K562 (cell line): Measurements from ENCODE around the gene RPL29. TPM values are rescaled to one million over a fixed set of nuclear protein-coding genes. Genes with fewer than 3 reads are reported as not detected.
A peak's percentile ranks its signal among the peaks of the same experiment; 100 is the strongest.

Experiments
- ARID2 ChIP-seq: fragments of 450-650 bp; IDR thresholded peaks from 2 replicates; pipeline ENCODE4 v1.6.1; 2017; ENCODE audit warnings: antibody characterized with exemption, mild to moderate bottlenecking
- CEBPG ChIP-seq, 3 experiments: fragments of 200-800 bp in 1 of 3; sonication (Bioruptor generic) in 1 of 3; sonication (generic) in 1 of 3; formaldehyde crosslinking in 1 of 3; IDR thresholded peaks in 2 of 3; conservative IDR thresholded peaks in 1 of 3; 2 replicates each; pipeline versions ENCODE4 v1.6.1 to v1.8.0; 2016 to 2022; ENCODE audit warnings: missing compliant biosample characterization in 2 of 3, missing genetic modification characterization in 2 of 3, mild to moderate bottlenecking in 1 of 3, missing genetic modification reagents in 1 of 3
- CSDE1 ChIP-seq, 2 experiments: fragments of 450-650 bp; IDR thresholded peaks; 2 replicates each; pipeline ENCODE4 v1.6.1; 2016; ENCODE audit warnings: mild to moderate bottlenecking in 1 of 2
- GABPB1 ChIP-seq: sonication (generic); formaldehyde crosslinking; IDR thresholded peaks from 2 replicates; pipeline ENCODE4 v1.8.0; 2022; ENCODE audit warnings: mild to moderate bottlenecking, missing genetic modification reagents
- HDAC2 ChIP-seq: fragments of 450-650 bp; IDR thresholded peaks from 2 replicates; pipeline ENCODE4 v1.6.1; 2016; ENCODE audit warnings: mild to moderate bottlenecking
- HOXB6 ChIP-seq: fragments of 250-450 bp; sonication (Bioruptor Pico); IDR thresholded peaks from 2 replicates; pipeline ENCODE4 v1.5.1; 2022; ENCODE audit warnings: mild to moderate bottlenecking, borderline replicate concordance
- MYNN ChIP-seq, 2 experiments: sonication (generic); formaldehyde crosslinking in 1 of 2; IDR thresholded peaks; 2 replicates each; pipeline versions ENCODE4 v1.5.0 to v1.6.1; 2016 to 2020; ENCODE audit warnings: antibody characterized with exemption in 1 of 2, missing genetic modification reagents in 1 of 2
- SNIP1 ChIP-seq: fragments of 450-650 bp; IDR thresholded peaks from 2 replicates; pipeline ENCODE4 v1.7.1; 2017; ENCODE audit warnings: low read depth, mild to moderate bottlenecking
- TCF7 ChIP-seq: sonication (generic); IDR thresholded peaks from 2 replicates; pipeline ENCODE4 v1.6.1; 2016; ENCODE audit warnings: antibody characterized with exemption, borderline replicate concordance
- TOE1 ChIP-seq, 2 experiments: fragments of 450-650 bp in 1 of 2; sonication (generic) in 1 of 2; formaldehyde crosslinking in 1 of 2; IDR thresholded peaks; 2 replicates each; pipeline versions ENCODE4 v1.7.1 to v1.8.0; 2016 to 2022; ENCODE audit warnings: borderline replicate concordance in 2 of 2, mild to moderate bottlenecking in 2 of 2, antibody characterized with exemption in 1 of 2, inconsistent platforms in 1 of 2, low read depth in 1 of 2, missing genetic modification reagents in 1 of 2, moderate library complexity in 1 of 2
- YY1 ChIP-seq, 3 experiments: IDR thresholded peaks; 2 replicates each; pipeline ENCODE4 v1.6.1; 2011; ENCODE audit warnings: low read length in 2 of 3, mild to moderate bottlenecking in 2 of 3, moderate library complexity in 2 of 3, borderline replicate concordance in 1 of 3, control low read depth in 1 of 3, low read depth in 1 of 3; ENCODE audit not compliant: insufficient read depth in 3 of 3, insufficient replicate concordance in 2 of 3, control insufficient read depth in 1 of 3, insufficient read length in 1 of 3; ENCODE audit errors: extremely low read depth in 1 of 3
- ZNF695 ChIP-seq: fragments of 450-650 bp; formaldehyde crosslinking; IDR thresholded peaks from 2 replicates; pipeline ENCODE4 v1.4.0; 2020; ENCODE audit warnings: mild to moderate bottlenecking, moderate library complexity
- polyA plus RNA-seq, 8 experiments: library from polyadenylated mRNA; depleted of rRNA in 4 of 8; stranded (reverse) in 5 of 8; unstranded in 3 of 8; fragments of >200 nt; fragmentation: Nextera tagmentation in 2 of 8; fragmentation: Illumina TruSeq in 1 of 8; extraction: Ambion mirVana in 2 of 8; extraction: Trizol in 1 of 8; gene quantifications; 2 replicates each; pipeline versions ENCODE4 v1.2.1 to v1.2.3, GENCODE V29; 2011 to 2014; ENCODE audit warnings: inconsistent platforms in 1 of 8, missing spikeins in 1 of 8
- total RNA-seq, 7 experiments: library from RNA; depleted of rRNA in 6 of 7; stranded (reverse); fragments of >200 nt in 6 of 7; fragmentation: Illumina TruSeq in 2 of 7; extraction: Trizol in 2 of 7; gene quantifications; 2 replicates each; pipeline versions ENCODE4 v1.2.1 to v1.2.3, GENCODE V29; 2011 to 2021; ENCODE audit warnings: low replicate concordance in 1 of 7
- TF ChIP-seq, protein P1 (sequence below), 2 experiments: fragments of 200-800 bp in 1 of 2; sonication (Bioruptor generic) in 1 of 2; sonication (generic) in 1 of 2; formaldehyde crosslinking in 1 of 2; IDR thresholded peaks in 1 of 2; conservative IDR thresholded peaks in 1 of 2; 2 replicates each; pipeline versions ENCODE4 v1.5.0 to v1.6.1; 2016 to 2020; ENCODE audit warnings: missing compliant biosample characterization in 1 of 2, missing genetic modification characterization in 1 of 2, missing genetic modification reagents in 1 of 2
- TF ChIP-seq, protein P2 (sequence below): conservative IDR thresholded peaks from 2 replicates; pipeline ENCODE4 v1.6.1; 2011; ENCODE audit warnings: low read depth, mild to moderate bottlenecking, low read length; ENCODE audit not compliant: control insufficient read depth
- TF ChIP-seq, protein P3 (sequence below): fragments of 450-650 bp; IDR thresholded peaks from 2 replicates; pipeline ENCODE4 v1.6.1; 2016; ENCODE audit warnings: mild to moderate bottlenecking
- TF ChIP-seq, protein P4 (sequence below), 2 experiments: IDR thresholded peaks; 2 replicates each; pipeline ENCODE4 v1.6.1; 2011; ENCODE audit warnings: borderline replicate concordance in 1 of 2, control low read depth in 1 of 2, low read depth in 1 of 2, low read length in 1 of 2, mild to moderate bottlenecking in 1 of 2, mixed read lengths in 1 of 2, moderate library complexity in 1 of 2; ENCODE audit not compliant: insufficient read depth in 1 of 2, insufficient read length in 1 of 2, poor library complexity in 1 of 2, severe bottlenecking in 1 of 2; ENCODE audit errors: extremely low read depth in 1 of 2

The RPL29 gene
- total and polyA plus RNA-seq, 9 of the 15 experiments (the other 6 are each of a cell fraction or from before 2014, with no cell fraction given), result 568 to 1,475 (median 1,104) TPM

DNA sequence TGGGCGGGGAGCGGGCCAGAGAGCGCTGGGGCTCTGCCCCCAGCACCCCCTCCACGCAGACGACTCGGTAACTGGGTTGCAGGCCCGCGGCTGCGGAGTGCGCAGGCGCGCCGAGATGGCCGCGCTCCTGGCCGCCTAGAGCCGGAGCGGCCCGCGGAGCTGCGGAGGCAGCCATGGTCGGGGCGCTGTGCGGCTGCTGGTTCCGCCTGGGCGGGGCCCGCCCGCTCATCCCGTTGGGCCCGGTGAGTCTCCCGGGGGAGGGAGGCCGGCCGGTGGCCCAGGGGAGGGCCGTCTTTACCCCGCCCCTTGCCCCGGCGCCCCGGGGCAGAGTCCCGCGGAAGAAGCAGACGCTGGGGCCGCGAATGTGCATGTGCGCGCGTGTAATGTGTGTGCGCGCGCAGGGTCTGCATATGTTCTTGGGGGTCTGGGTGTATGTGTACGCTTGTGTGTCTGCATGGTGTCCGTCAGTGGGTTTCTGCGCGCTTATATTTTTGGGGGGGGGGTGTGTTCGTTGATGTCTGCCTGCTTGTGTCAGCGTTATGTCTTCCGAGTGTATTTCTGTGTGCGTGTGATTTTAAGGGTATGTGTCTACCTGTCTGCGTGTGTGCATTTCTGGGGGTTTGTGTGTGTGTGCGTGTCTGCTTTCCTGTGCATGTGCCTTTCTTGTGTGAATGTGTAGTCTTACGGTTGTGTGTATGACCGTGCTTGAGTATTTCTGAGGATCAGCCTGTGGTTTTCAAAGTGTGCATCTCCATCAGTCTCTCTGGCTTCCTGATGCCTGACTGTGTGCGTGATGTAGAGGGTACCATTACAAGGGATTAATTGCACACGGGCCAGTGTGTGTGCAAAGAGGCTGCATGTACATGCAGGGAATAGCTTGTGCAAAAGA, 20.5 kb downstream of the RPL29 start, which contains the start of gene ABHD14A (continued):
- TF ChIP-seq, protein P1, sequence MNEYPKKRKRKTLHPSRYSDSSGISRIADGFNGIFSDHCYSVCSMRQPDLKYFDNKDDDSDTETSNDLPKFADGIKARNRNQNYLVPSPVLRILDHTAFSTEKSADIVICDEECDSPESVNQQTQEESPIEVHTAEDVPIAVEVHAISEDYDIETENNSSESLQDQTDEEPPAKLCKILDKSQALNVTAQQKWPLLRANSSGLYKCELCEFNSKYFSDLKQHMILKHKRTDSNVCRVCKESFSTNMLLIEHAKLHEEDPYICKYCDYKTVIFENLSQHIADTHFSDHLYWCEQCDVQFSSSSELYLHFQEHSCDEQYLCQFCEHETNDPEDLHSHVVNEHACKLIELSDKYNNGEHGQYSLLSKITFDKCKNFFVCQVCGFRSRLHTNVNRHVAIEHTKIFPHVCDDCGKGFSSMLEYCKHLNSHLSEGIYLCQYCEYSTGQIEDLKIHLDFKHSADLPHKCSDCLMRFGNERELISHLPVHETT (CRISPR knock-in tag; conservative IDR thresholded peaks at IDR 0.05 in 1 of 2, IDR thresholded peaks at IDR 0.05 in 1 of 2), result peak in 1 of 2 experiments; percentile 92; a peak in 2 of 4 replicates
- TF ChIP-seq, protein P2, sequence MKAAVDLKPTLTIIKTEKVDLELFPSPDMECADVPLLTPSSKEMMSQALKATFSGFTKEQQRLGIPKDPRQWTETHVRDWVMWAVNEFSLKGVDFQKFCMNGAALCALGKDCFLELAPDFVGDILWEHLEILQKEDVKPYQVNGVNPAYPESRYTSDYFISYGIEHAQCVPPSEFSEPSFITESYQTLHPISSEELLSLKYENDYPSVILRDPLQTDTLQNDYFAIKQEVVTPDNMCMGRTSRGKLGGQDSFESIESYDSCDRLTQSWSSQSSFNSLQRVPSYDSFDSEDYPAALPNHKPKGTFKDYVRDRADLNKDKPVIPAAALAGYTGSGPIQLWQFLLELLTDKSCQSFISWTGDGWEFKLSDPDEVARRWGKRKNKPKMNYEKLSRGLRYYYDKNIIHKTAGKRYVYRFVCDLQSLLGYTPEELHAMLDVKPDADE, result 0 out of 2 replicates have a peak, but pooled peaks have one; percentile 53
- TF ChIP-seq HOXB6, result no peak
- no peak for TF ChIP-seq CSDE1 (IDR thresholded peaks at IDR 0.05)
- no peak for TF ChIP-seq ZNF695 (CRISPR knock-in tag)
- no peak for TF ChIP-seq TCF7
- TF ChIP-seq, protein P3, sequence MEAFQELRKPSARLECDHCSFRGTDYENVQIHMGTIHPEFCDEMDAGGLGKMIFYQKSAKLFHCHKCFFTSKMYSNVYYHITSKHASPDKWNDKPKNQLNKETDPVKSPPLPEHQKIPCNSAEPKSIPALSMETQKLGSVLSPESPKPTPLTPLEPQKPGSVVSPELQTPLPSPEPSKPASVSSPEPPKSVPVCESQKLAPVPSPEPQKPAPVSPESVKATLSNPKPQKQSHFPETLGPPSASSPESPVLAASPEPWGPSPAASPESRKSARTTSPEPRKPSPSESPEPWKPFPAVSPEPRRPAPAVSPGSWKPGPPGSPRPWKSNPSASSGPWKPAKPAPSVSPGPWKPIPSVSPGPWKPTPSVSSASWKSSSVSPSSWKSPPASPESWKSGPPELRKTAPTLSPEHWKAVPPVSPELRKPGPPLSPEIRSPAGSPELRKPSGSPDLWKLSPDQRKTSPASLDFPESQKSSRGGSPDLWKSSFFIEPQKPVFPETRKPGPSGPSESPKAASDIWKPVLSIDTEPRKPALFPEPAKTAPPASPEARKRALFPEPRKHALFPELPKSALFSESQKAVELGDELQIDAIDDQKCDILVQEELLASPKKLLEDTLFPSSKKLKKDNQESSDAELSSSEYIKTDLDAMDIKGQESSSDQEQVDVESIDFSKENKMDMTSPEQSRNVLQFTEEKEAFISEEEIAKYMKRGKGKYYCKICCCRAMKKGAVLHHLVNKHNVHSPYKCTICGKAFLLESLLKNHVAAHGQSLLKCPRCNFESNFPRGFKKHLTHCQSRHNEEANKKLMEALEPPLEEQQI, result no peak
- TF ChIP-seq SNIP1, result no peak
- TF ChIP-seq HDAC2, result 0 out of 2 replicates have a peak, but pooled peaks have one; percentile 26
- TF ChIP-seq GABPB1, result no peak
- peak; percentile 10; the same call in 1 of the 2 replicates for TF ChIP-seq MYNN (IDR thresholded peaks at IDR 0.05)
- TF ChIP-seq MYNN (CRISPR knock-in tag; IDR thresholded peaks at IDR 0.05), result no peak
- TF ChIP-seq, protein P4, sequence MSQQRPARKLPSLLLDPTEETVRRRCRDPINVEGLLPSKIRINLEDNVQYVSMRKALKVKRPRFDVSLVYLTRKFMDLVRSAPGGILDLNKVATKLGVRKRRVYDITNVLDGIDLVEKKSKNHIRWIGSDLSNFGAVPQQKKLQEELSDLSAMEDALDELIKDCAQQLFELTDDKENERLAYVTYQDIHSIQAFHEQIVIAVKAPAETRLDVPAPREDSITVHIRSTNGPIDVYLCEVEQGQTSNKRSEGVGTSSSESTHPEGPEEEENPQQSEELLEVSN (IDR thresholded peaks at IDR 0.05; ENCODE audit: borderline replicate concordance in 1 of 2, extremely low read depth in 1 of 2, insufficient read depth in 1 of 2, insufficient read length in 1 of 2, low read depth in 1 of 2, low read length in 1 of 2, poor library complexity in 1 of 2, severe bottlenecking in 1 of 2), result peak in 1 of 2 experiments; percentile 45
- 0 out of 2 replicates have a peak, but pooled peaks have one; percentile 16 for TF ChIP-seq CEBPG (CRISPR knock-in tag; IDR thresholded peaks at IDR 0.05)
- TF ChIP-seq CEBPG (tag; conservative IDR thresholded peaks at IDR 0.05 in 1 of 2, IDR thresholded peaks at IDR 0.05 in 1 of 2), result no peak
- peak; percentile 33; the same call in 1 of the 2 replicates for TF ChIP-seq ARID2
- TF ChIP-seq YY1 (IDR thresholded peaks at IDR 0.05; ENCODE audit: borderline replicate concordance in 1 of 3, control insufficient read depth in 1 of 3, extremely low read depth in 1 of 3, insufficient read depth in 3 of 3, insufficient read length in 1 of 3, insufficient replicate concordance in 2 of 3, low read depth in 1 of 3, low read length in 2 of 3), result peak in 2 of 3 experiments; percentile 89 to 90
- no peak for TF ChIP-seq TOE1 (IDR thresholded peaks at IDR 0.05; ENCODE audit: borderline replicate concordance)
- TF ChIP-seq TOE1 (CRISPR knock-in tag; IDR thresholded peaks at IDR 0.05; ENCODE audit: borderline replicate concordance, low read depth), result no peak
